SK-N-SH treated with all-trans-retinoic acid at 6 μM for 48 hours (cell line): Measurements from ENCODE around the gene BEND5.
A peak's percentile ranks its signal among the peaks of the same experiment; 100 is the strongest.

Source experiments
- ATAC-seq: fragments of 200-7000 bp; cut with Tn5 transposase; 3 replicates; pipeline ENCODE4 v1.9.1; 2020; ENCODE audit warnings: mild to moderate bottlenecking, moderate library complexity
- ARNTL ChIP-seq: fragments of 450-650 bp; formaldehyde crosslinking; IDR thresholded peaks from 2 replicates; pipeline ENCODE4 v1.5.0; 2020; ENCODE audit warnings: low read depth, mild to moderate bottlenecking, moderate library complexity, borderline replicate concordance
- BACH2 ChIP-seq: fragments of 250-450 bp; sonication (Bioruptor Pico); IDR thresholded peaks from 2 replicates; pipeline ENCODE4 v1.9.0; 2021; ENCODE audit warnings: mild to moderate bottlenecking, borderline replicate concordance
- CREB5 ChIP-seq: fragments of 250-450 bp; sonication (Bioruptor Pico); IDR thresholded peaks from 2 replicates; pipeline ENCODE4 v1.5.1; 2020; ENCODE audit warnings: low read depth, mild to moderate bottlenecking, moderate library complexity
- CSDC2 ChIP-seq: fragments of 250-450 bp; sonication (Bioruptor Pico); IDR thresholded peaks from 2 replicates; pipeline ENCODE4 v1.5.0; 2020; ENCODE audit warnings: mild to moderate bottlenecking, moderate library complexity
- ESRRG ChIP-seq: fragments of 250-450 bp; sonication (Bioruptor Pico); IDR thresholded peaks from 2 replicates; pipeline ENCODE4 v1.6.1; 2021; ENCODE audit warnings: mild to moderate bottlenecking
- GLIS3 ChIP-seq: fragments of 250-450 bp; sonication (Bioruptor Pico); IDR thresholded peaks from 2 replicates; pipeline ENCODE4 v1.5.0; 2020; ENCODE audit warnings: mild to moderate bottlenecking, moderate library complexity
- ISL1 ChIP-seq: fragments of 250-450 bp; sonication (Bioruptor Pico); IDR thresholded peaks from 2 replicates; pipeline ENCODE4 v2.1.2; 2022; ENCODE audit warnings: mild to moderate bottlenecking, moderate library complexity
- OSR1 ChIP-seq: fragments of 250-450 bp; sonication (Bioruptor Pico); IDR thresholded peaks from 2 replicates; pipeline ENCODE4 v1.8.0; 2022; ENCODE audit warnings: moderate library complexity, mild to moderate bottlenecking, inconsistent platforms
- PATZ1 ChIP-seq: fragments of 250-450 bp; sonication (Bioruptor Pico); IDR thresholded peaks from 2 replicates; pipeline ENCODE4 v1.8.0; 2020; ENCODE audit warnings: mild to moderate bottlenecking, moderate library complexity, borderline replicate concordance
- RARB ChIP-seq: fragments of 250-450 bp; sonication (Bioruptor Pico); IDR thresholded peaks from 2 replicates; pipeline ENCODE4 v1.8.0; 2021; ENCODE audit warnings: mild to moderate bottlenecking, moderate library complexity
- SNAI2 ChIP-seq: fragments of 250-450 bp; sonication (Bioruptor Pico); IDR thresholded peaks from 2 replicates; pipeline ENCODE4 v1.5.0; 2020; ENCODE audit warnings: mild to moderate bottlenecking, moderate library complexity
- TCF4 ChIP-seq: fragments of 250-450 bp; sonication (Bioruptor Pico); IDR thresholded peaks from 2 replicates; pipeline ENCODE4 v1.8.0; 2021; ENCODE audit warnings: mild to moderate bottlenecking, moderate library complexity, borderline replicate concordance
- TOX ChIP-seq: fragments of 250-450 bp; sonication (Bioruptor Pico); IDR thresholded peaks from 2 replicates; pipeline ENCODE4 v1.8.0; 2021; ENCODE audit warnings: mild to moderate bottlenecking, moderate library complexity, borderline replicate concordance
- ZC3H10 ChIP-seq: fragments of 250-450 bp; sonication (Bioruptor Pico); IDR thresholded peaks from 2 replicates; pipeline ENCODE4 v1.5.1; 2021; ENCODE audit warnings: mild to moderate bottlenecking, moderate library complexity
- ZFP3 ChIP-seq: fragments of 250-450 bp; sonication (Bioruptor Pico); IDR thresholded peaks from 2 replicates; pipeline ENCODE4 v1.5.0; 2020; ENCODE audit warnings: mild to moderate bottlenecking, moderate library complexity
- ZFP30 ChIP-seq: fragments of 450-650 bp; formaldehyde crosslinking; IDR thresholded peaks from 2 replicates; pipeline ENCODE4 v1.5.0; 2022; ENCODE audit warnings: mild to moderate bottlenecking, moderate library complexity
- ZNF70 ChIP-seq: fragments of 450-650 bp; formaldehyde crosslinking; IDR thresholded peaks from 2 replicates; pipeline ENCODE4 v1.5.0; 2020; ENCODE audit warnings: mild to moderate bottlenecking, moderate library complexity
- ZNF8 ChIP-seq: fragments of 450-650 bp; formaldehyde crosslinking; IDR thresholded peaks from 2 replicates; pipeline ENCODE4 v1.5.0; 2020; ENCODE audit warnings: mild to moderate bottlenecking, moderate library complexity
- TF ChIP-seq, protein P1 (sequence below): fragments of 250-450 bp; sonication (Bioruptor Pico); IDR thresholded peaks from 2 replicates; pipeline ENCODE4 v1.5.0; 2020; ENCODE audit warnings: mild to moderate bottlenecking, moderate library complexity
- TF ChIP-seq, protein P2 (sequence below): fragments of 250-450 bp; sonication (Bioruptor Pico); IDR thresholded peaks from 2 replicates; pipeline ENCODE4 v1.5.1; 2021; ENCODE audit warnings: mild to moderate bottlenecking, moderate library complexity

The BEND5 gene

GRCh38 chr1:48693674-48694320 is 82.9 kb downstream of the BEND5 start (continued):
- TF ChIP-seq, protein P1, sequence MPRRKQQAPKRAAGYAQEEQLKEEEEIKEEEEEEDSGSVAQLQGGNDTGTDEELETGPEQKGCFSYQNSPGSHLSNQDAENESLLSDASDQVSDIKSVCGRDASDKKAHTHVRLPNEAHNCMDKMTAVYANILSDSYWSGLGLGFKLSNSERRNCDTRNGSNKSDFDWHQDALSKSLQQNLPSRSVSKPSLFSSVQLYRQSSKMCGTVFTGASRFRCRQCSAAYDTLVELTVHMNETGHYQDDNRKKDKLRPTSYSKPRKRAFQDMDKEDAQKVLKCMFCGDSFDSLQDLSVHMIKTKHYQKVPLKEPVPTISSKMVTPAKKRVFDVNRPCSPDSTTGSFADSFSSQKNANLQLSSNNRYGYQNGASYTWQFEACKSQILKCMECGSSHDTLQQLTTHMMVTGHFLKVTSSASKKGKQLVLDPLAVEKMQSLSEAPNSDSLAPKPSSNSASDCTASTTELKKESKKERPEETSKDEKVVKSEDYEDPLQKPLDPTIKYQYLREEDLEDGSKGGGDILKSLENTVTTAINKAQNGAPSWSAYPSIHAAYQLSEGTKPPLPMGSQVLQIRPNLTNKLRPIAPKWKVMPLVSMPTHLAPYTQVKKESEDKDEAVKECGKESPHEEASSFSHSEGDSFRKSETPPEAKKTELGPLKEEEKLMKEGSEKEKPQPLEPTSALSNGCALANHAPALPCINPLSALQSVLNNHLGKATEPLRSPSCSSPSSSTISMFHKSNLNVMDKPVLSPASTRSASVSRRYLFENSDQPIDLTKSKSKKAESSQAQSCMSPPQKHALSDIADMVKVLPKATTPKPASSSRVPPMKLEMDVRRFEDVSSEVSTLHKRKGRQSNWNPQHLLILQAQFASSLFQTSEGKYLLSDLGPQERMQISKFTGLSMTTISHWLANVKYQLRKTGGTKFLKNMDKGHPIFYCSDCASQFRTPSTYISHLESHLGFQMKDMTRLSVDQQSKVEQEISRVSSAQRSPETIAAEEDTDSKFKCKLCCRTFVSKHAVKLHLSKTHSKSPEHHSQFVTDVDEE (CRISPR knock-in tag): no peak

GRCh38 chr1:48693180-48693579 is 83.5 kb downstream of the BEND5 start:
- ATAC-seq: no peak
- no peak for TF ChIP-seq ZFP3 (CRISPR knock-in tag)
- no peak for TF ChIP-seq CSDC2 (CRISPR knock-in tag)
- no peak for TF ChIP-seq ZNF8 (CRISPR knock-in tag)
- TF ChIP-seq RARB (CRISPR knock-in tag): no peak
- TF ChIP-seq OSR1: no peak
- TF ChIP-seq BACH2 (CRISPR knock-in tag): no peak
- TF ChIP-seq, all 23 proteins: peak for 0

DNA sequence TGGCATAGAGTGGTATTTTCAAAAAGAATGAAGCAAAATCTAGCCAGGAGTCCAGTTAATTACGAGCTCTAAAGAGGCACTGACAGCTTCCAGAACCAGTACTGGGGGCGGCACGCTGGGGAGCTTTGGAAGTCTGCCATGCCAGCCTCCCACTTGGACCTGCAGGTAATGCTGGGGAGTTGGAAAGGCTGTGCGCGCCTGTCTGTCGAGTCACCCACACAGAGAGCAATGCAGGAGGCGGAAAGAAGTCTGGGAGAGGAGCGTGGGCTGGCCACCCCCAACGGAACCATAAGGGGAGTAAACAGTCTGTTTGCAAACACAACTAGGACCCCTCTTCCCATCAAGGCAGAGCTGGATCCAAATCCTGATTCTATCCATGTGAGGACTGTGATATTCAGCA is 84.5 kb downstream of the BEND5 start:
- no peak for ATAC-seq
- TF ChIP-seq ZC3H10 (no peak), ZFP30 (CRISPR knock-in tag) (no peak)

DNA sequence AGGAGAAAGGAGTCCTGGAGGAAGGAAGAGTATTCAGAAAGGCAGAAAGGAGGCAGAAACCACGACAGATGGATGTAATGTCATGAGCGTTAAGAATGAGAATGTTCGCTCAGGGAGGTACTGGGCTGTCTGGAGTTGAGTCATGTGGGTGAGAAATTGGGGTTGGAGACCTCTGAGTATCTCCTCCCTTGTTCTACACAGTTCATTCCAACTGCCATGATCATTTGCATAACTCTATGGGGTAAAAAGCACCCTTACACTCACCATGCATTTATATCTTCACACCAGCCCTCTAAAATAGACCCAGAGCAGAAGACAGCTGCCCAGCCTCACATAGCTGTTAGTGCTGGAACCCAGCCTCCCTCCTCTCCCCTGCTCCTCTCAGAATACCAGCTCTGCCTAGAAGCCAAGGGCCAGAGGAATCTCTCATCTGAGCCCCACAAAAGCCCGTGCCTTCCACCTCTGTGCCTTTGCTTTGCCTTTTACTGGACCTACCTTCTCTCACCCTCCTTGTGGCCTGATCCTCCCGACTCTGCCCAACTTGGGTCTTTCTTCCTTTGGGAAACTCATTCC is 85.2 kb downstream of the BEND5 start:
- TF ChIP-seq ZNF70: no peak
- TF ChIP-seq ZFP30 (CRISPR knock-in tag): no peak
- no peak for TF ChIP-seq GLIS3 (CRISPR knock-in tag)
- TF ChIP-seq ESRRG: no peak
- TF ChIP-seq, protein P2, sequence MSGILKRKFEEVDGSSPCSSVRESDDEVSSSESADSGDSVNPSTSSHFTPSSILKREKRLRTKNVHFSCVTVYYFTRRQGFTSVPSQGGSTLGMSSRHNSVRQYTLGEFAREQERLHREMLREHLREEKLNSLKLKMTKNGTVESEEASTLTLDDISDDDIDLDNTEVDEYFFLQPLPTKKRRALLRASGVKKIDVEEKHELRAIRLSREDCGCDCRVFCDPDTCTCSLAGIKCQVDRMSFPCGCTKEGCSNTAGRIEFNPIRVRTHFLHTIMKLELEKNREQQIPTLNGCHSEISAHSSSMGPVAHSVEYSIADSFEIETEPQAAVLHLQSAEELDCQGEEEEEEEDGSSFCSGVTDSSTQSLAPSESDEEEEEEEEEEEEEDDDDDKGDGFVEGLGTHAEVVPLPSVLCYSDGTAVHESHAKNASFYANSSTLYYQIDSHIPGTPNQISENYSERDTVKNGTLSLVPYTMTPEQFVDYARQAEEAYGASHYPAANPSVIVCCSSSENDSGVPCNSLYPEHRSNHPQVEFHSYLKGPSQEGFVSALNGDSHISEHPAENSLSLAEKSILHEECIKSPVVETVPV (CRISPR knock-in tag): no peak
- no peak for TF ChIP-seq OSR1
- TF ChIP-seq TOX (CRISPR knock-in tag): no peak
- no peak for TF ChIP-seq TCF4 (CRISPR knock-in tag)
- no peak for TF ChIP-seq RARB (CRISPR knock-in tag)
- ATAC-seq: no peak

- TF ChIP-seq ISL1 (no peak), ZFP3 (CRISPR knock-in tag) (no peak), BACH2 (CRISPR knock-in tag) (no peak), CREB5 (no peak), ZFP30 (CRISPR knock-in tag) (no peak)
- peak; percentile 91 for ATAC-seq
Measured at GRCh38 chr1:48688102-48688760, 88.5 kb downstream of the BEND5 start.

DNA sequence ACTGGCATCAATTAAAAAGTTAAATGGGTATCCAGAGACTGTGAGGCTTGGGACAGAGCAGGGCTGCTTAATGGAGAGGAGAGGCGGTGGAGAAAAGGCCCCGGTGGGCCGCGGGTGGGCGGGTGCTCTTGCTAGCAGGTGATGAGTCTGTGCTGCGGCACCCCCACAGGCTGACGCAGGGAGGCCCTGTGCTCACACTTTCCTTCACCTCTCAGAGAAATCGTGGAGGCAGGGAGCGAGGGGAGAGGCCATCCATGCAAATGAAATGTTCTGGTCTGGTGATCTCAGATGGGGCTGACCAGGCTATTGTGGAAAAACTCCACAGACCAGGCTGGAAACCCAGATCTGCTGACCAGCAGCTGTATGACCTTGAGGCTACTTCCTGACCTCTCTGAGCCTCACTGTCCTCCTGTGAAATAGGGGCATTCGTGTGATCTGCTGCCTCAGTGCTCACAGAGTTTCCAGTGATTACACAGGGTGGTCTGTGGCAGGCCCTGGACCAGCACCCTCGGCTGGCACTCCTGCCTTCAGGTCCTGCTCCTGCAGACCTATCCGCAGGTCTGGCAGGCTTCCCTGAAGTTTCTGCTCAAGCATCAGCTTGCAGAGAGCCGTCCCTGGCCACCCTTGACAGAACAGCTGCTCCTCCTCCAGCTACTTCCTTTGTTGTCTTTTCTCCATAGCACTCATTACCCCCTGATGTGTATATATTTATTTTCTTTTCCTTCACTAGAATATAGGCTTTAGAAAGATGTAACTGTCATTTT is 89.2 kb downstream of the BEND5 start:
- TF ChIP-seq ZFP3 (CRISPR knock-in tag) (no peak), PATZ1 (CRISPR knock-in tag) (no peak), BACH2 (CRISPR knock-in tag) (no peak), ZC3H10 (no peak), ZNF70 (no peak), ARNTL (CRISPR knock-in tag) (no peak), ZNF8 (CRISPR knock-in tag) (no peak), CREB5 (no peak), SNAI2 (no peak), TCF4 (CRISPR knock-in tag) (no peak)
- TF ChIP-seq, protein P2 (CRISPR knock-in tag): no peak

More for the DNA sequence above, 89.2 kb downstream of the BEND5 start:
- no peak for ATAC-seq
